ENCODE measurements around the gene CLEC9A.

Gene CLEC9A

DNA sequence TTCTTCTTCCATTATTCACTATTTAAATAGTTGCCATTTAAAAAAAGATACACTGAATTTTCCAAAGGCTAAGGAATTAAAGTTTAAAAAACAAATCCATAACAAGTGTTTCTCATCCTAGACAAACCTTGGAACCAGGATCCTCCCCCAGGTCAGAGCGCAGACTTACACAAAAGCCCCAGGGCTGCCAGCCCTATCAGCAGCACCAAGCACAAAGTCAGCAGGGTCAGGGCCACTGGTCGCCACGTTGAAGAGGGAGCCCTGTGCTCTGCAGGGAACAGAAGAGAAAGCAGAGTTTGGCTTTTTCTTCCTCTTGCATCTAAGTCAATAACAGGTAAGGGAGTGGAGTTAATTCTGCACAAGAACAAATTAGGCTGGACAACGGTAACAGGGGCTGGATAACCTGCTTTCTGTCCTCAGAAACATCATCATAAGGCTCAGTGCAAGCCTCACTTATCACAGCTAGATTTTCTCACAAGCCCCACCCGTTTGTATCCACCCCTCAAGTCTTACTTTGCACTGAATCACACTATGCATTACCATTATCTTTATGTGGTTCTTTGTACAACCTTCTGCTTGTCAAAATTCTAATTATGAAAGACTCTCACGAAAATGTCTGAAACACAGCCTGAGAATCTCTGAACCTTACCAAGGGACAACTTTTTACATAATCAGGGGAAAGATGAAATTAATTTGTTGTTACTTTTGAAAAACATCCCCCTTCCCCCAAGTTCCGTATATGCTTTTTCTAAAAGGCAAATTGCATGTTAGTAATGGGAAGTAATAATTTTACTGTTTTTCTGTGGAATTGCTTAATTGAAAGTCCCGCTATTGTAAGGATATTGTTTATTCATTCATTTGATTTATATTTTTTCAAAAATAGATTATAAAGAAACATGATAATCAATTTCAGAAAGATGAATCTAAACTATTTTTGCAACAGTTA lies 58.7 kb downstream of the CLEC9A start:
- Histone ChIP-seq H3K4me1 (ENCODE audit: control insufficient read depth, insufficient read depth, low read length) (no peaks in the 10 kb centered on the region), H3K9ac (ENCODE audit: low read depth, low read length) (no peak overlapping the region), H3K27me3 (ENCODE audit: control insufficient read depth, insufficient read depth, low read length) (no peaks in the 10 kb centered on the region), H3K9me3 (replicated peaks; ENCODE audit: low read length) (no peaks in the 10 kb centered on the region), H3K4me3 (ENCODE audit: low read length) (no peak overlapping the region), H3K36me3 (ENCODE audit: insufficient read depth, low read length) (no peaks in the 10 kb centered on the region), H3K4me2 (ENCODE audit: low read length) (no peak overlapping the region)

GRCh38 chr12:10094646-10095395 lies 64.3 kb downstream of the CLEC9A start:
- no peaks in the 10 kb centered on the region for H3K4me1 ChIP-seq (ENCODE audit: control insufficient read depth, insufficient read depth, low read length)
- peaks cover 7% of the 10 kb centered on the region for H3K27me3 ChIP-seq (ENCODE audit: control insufficient read depth, insufficient read depth, low read length)
- H3K4me3 ChIP-seq (ENCODE audit: low read length): no peak overlapping the region
- H3K9ac ChIP-seq (ENCODE audit: low read depth, low read length): no peak overlapping the region
- no peaks in the 10 kb centered on the region for H3K36me3 ChIP-seq (ENCODE audit: insufficient read depth, low read length)
- no peak overlapping the region for H3K4me2 ChIP-seq (ENCODE audit: low read length)
- H3K9me3 ChIP-seq (replicated peaks; ENCODE audit: low read length): no peaks in the 10 kb centered on the region

GRCh38 chr12:10095971-10096370 lies 65.5 kb downstream of the CLEC9A start:
- Histone ChIP-seq H3K4me3 (ENCODE audit: low read length) (no peak overlapping the region), H3K27me3 (ENCODE audit: control insufficient read depth, insufficient read depth, low read length) (peaks cover 7% of the 10 kb centered on the region), H3K4me1 (ENCODE audit: control insufficient read depth, insufficient read depth, low read length) (no peaks in the 10 kb centered on the region), H3K9me3 (replicated peaks; ENCODE audit: low read length) (no peaks in the 10 kb centered on the region), H3K9ac (ENCODE audit: low read depth, low read length) (no peak overlapping the region), H3K36me3 (ENCODE audit: insufficient read depth, low read length) (no peaks in the 10 kb centered on the region), H3K4me2 (ENCODE audit: low read length) (no peak overlapping the region)

DNA sequence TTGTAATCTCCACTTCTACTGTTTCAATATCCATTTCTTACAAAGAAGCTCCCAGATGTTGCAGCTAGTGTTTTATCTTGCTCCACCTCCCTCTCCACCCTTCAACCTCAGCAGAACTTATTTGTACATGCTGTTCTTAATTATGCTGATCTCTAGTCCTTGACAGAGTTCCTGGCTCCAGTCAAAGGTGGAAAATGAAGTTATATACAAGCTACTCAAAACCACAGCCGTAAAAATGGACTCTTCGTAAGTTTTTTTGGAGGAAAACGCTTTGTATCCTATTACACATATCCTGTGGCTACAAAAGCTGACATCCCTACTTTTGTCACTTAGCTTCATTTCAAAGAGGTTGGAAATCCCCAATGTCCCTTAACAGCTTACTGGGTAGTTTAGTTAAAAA lies 67.0 kb downstream of the CLEC9A start:
- Histone ChIP-seq H3K4me2 (ENCODE audit: low read length) (no peak overlapping the region), H3K4me1 (ENCODE audit: control insufficient read depth, insufficient read depth, low read length) (no peaks in the 10 kb centered on the region), H3K4me3 (ENCODE audit: low read length) (no peak overlapping the region), H3K27me3 (ENCODE audit: control insufficient read depth, insufficient read depth, low read length) (peaks cover 7% of the 10 kb centered on the region), H3K9me3 (replicated peaks; ENCODE audit: low read length) (no peaks in the 10 kb centered on the region), H3K36me3 (ENCODE audit: insufficient read depth, low read length) (no peaks in the 10 kb centered on the region), H3K9ac (ENCODE audit: low read depth, low read length) (no peak overlapping the region)

- Histone ChIP-seq H3K4me2 (ENCODE audit: low read length) (no peak within 1 kb of the TSS), H3K4me1 (ENCODE audit: control insufficient read depth, insufficient read depth, low read length) (no peaks in the 10 kb centered on the region), H3K4me3 (ENCODE audit: low read length) (no peak within 1 kb of the TSS), H3K27me3 (ENCODE audit: control insufficient read depth, insufficient read depth, low read length) (peaks cover 7% of the 10 kb centered on the region), H3K9ac (ENCODE audit: low read depth, low read length) (no peak within 1 kb of the TSS), H3K9me3 (replicated peaks; ENCODE audit: low read length) (no peaks in the 10 kb centered on the region), H3K36me3 (ENCODE audit: insufficient read depth, low read length) (no peaks in the 10 kb centered on the region)
Observed at GRCh38 chr12:10098791-10099190, 68.3 kb downstream of the CLEC9A start, which contains the start of gene CLEC1A. Gene CLEC1A (minus strand): TSS chr12:10098985. CDS start chr12:10098922, 63 bp downstream.

- peaks cover 7% of the 10 kb centered on the region for H3K27me3 ChIP-seq (ENCODE audit: control insufficient read depth, insufficient read depth, low read length)
- no peaks in the 10 kb centered on the region for H3K9me3 ChIP-seq (replicated peaks; ENCODE audit: low read length)
- no peaks in the 10 kb centered on the region for H3K36me3 ChIP-seq (ENCODE audit: insufficient read depth, low read length)
- no peak overlapping the region for H3K9ac ChIP-seq (ENCODE audit: low read depth, low read length)
- no peak overlapping the region for H3K4me2 ChIP-seq (ENCODE audit: low read length)
- no peaks in the 10 kb centered on the region for H3K4me1 ChIP-seq (ENCODE audit: control insufficient read depth, insufficient read depth, low read length)
- no peak overlapping the region for H3K4me3 ChIP-seq (ENCODE audit: low read length)
Observed at GRCh38 chr12:10101042-10101579, 70.6 kb downstream of the CLEC9A start.

DNA sequence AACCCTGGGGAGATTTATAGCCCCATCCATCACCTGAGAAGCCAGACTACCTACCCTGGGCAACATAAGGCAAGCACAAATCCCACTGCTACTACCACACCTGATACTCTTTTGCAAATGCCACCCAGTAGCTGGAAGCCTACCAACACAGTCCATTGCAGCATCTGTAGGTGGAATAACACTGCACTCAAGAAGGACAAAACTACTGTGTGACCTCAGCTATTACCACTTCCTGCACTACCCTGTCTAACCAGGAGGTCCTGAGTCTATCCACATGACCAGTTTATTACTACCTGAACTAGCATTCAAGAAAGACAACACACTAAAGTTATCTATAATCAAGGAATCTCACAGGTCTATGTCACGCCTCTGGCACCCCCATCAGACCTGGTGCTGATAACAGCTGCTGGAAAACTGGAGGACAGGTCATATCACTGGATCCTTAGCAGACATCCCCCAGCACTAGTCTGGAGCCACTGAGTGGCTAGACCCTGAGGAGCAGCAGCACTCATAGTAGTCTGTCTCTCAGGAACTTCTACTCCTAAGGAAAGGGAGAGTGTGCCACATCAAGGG lies 71.3 kb downstream of the CLEC9A start:
- H3K4me1 ChIP-seq (ENCODE audit: control insufficient read depth, insufficient read depth, low read length): no peaks in the 10 kb centered on the region
- peaks cover 7% of the 10 kb centered on the region for H3K27me3 ChIP-seq (ENCODE audit: control insufficient read depth, insufficient read depth, low read length)
- H3K9ac ChIP-seq (ENCODE audit: low read depth, low read length): no peak overlapping the region
- no peaks in the 10 kb centered on the region for H3K9me3 ChIP-seq (replicated peaks; ENCODE audit: low read length)
- H3K4me3 ChIP-seq (ENCODE audit: low read length): no peak overlapping the region
- no peaks in the 10 kb centered on the region for H3K36me3 ChIP-seq (ENCODE audit: insufficient read depth, low read length)
- no peak overlapping the region for H3K4me2 ChIP-seq (ENCODE audit: low read length)

DNA sequence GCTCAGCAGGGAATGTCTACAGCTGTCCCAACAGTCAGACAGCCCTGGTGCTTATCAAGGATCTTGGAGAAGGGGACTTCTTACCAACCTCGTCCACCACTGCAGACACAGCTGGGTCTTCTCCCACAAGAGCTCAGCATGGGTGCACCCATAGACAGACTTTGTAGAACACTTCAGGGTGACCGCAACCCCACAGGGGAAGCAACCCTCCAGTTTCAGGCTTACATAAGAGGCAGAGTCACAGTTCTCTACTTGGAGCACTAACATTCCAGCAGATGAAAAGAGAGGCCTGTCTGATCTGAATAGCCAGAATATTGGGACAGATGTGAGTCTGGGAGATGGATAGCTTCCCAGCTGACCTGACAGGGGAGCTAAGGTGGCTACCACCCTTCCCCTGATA lies 71.8 kb downstream of the CLEC9A start:
- Histone ChIP-seq H3K4me3 (ENCODE audit: low read length) (no peak overlapping the region), H3K27me3 (ENCODE audit: control insufficient read depth, insufficient read depth, low read length) (peaks cover 7% of the 10 kb centered on the region), H3K4me1 (ENCODE audit: control insufficient read depth, insufficient read depth, low read length) (no peaks in the 10 kb centered on the region), H3K9me3 (replicated peaks; ENCODE audit: low read length) (no peaks in the 10 kb centered on the region), H3K4me2 (ENCODE audit: low read length) (no peak overlapping the region), H3K36me3 (ENCODE audit: insufficient read depth, low read length) (no peaks in the 10 kb centered on the region), H3K9ac (ENCODE audit: low read depth, low read length) (no peak overlapping the region)

GRCh38 chr12:10110256-10110844 lies 79.9 kb downstream of the CLEC9A start:
- Histone ChIP-seq H3K4me2 (ENCODE audit: low read length) (no peak overlapping the region), H3K27me3 (ENCODE audit: control insufficient read depth, insufficient read depth, low read length) (no peaks in the 10 kb centered on the region), H3K4me1 (ENCODE audit: control insufficient read depth, insufficient read depth, low read length) (no peaks in the 10 kb centered on the region), H3K9ac (ENCODE audit: low read depth, low read length) (no peak overlapping the region), H3K36me3 (ENCODE audit: insufficient read depth, low read length) (no peaks in the 10 kb centered on the region), H3K9me3 (replicated peaks; ENCODE audit: low read length) (no peaks in the 10 kb centered on the region), H3K4me3 (ENCODE audit: low read length) (no peak overlapping the region)

GRCh38 chr12:10111451-10111850 lies 81.0 kb downstream of the CLEC9A start:
- Histone ChIP-seq H3K4me3 (ENCODE audit: low read length) (no peak overlapping the region), H3K4me2 (ENCODE audit: low read length) (no peak overlapping the region), H3K4me1 (ENCODE audit: control insufficient read depth, insufficient read depth, low read length) (no peaks in the 10 kb centered on the region), H3K9me3 (replicated peaks; ENCODE audit: low read length) (no peaks in the 10 kb centered on the region), H3K27me3 (ENCODE audit: control insufficient read depth, insufficient read depth, low read length) (no peaks in the 10 kb centered on the region), H3K36me3 (ENCODE audit: insufficient read depth, low read length) (no peaks in the 10 kb centered on the region), H3K9ac (ENCODE audit: low read depth, low read length) (no peak overlapping the region)

DNA sequence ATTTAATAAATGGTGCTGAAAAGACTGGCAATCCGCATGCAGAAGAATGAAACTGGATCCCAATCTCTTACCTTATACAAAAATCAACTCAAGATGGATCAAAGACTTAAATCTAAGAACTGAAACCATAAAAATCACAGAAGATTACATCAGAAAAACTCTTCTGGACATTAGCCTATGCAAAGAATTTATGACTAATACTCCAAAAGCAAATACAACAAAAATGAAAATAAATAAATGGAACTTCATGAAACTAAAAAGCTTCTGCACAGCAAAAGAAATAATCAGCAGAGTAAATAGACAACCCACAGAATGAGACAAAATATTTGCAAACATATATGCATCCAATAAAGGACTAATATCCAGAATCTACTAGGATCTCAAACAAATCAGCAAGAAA lies 82.6 kb downstream of the CLEC9A start:
- H3K36me3 ChIP-seq (ENCODE audit: insufficient read depth, low read length): no peaks in the 10 kb centered on the region
- no peak overlapping the region for H3K9ac ChIP-seq (ENCODE audit: low read depth, low read length)
- H3K9me3 ChIP-seq (replicated peaks; ENCODE audit: low read length): no peaks in the 10 kb centered on the region
- no peak overlapping the region for H3K4me2 ChIP-seq (ENCODE audit: low read length)
- H3K27me3 ChIP-seq (ENCODE audit: control insufficient read depth, insufficient read depth, low read length): no peaks in the 10 kb centered on the region
- no peak overlapping the region for H3K4me3 ChIP-seq (ENCODE audit: low read length)
- no peaks in the 10 kb centered on the region for H3K4me1 ChIP-seq (ENCODE audit: control insufficient read depth, insufficient read depth, low read length)

Measured in skeletal muscle satellite cell (primary cell).